ENCODE results near the gene MRPL57. TPM values are rescaled to one million over a fixed set of nuclear protein-coding genes. Genes with fewer than 3 reads are reported as not detected.
"Not testable (repeated sequence)": the region's sequence is repeated elsewhere in the genome, so short reads cannot be mapped to it uniquely, and the experiment has no call there.

MRPL57 gene
- total RNA-seq, 1 donor from 2014 or later: 39.0 TPM

DNA sequence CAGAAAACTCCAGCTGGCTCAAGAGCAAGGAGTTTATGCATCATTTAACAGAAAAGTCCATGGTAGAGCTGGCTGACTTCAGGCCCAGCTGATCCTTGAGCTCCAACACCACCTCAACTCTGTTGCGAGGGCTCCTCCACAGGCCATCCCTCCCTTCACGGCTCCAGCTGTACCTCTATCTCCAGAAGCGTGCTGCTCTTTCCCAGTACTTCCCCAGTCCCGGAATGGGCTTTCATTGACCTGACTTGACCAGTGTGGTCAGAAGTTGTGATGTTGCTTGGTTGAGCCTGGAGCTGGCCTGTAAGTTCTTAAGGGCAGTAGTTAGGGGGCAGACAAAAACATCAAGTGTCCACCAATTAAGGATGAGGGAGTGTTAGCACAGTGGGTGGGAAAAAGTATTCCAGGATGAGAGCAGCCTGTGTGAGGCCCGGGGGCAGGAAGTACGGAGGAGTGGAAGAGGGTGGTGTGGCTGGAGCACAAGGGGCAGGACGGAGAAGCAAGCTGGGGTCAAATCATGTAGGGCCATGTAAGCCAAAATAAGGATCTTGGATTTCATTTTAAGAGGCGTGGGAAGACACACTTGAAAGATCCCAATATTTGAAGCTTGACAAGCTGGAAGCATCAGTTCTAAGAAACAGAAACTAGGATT, 24.1 kb upstream of the MRPL57 start:
- TF ChIP-seq, protein P1, sequence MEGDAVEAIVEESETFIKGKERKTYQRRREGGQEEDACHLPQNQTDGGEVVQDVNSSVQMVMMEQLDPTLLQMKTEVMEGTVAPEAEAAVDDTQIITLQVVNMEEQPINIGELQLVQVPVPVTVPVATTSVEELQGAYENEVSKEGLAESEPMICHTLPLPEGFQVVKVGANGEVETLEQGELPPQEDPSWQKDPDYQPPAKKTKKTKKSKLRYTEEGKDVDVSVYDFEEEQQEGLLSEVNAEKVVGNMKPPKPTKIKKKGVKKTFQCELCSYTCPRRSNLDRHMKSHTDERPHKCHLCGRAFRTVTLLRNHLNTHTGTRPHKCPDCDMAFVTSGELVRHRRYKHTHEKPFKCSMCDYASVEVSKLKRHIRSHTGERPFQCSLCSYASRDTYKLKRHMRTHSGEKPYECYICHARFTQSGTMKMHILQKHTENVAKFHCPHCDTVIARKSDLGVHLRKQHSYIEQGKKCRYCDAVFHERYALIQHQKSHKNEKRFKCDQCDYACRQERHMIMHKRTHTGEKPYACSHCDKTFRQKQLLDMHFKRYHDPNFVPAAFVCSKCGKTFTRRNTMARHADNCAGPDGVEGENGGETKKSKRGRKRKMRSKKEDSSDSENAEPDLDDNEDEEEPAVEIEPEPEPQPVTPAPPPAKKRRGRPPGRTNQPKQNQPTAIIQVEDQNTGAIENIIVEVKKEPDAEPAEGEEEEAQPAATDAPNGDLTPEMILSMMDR (conservative IDR thresholded peaks at IDR 0.05; ENCODE audit: low read depth, low read length): no peak

DNA sequence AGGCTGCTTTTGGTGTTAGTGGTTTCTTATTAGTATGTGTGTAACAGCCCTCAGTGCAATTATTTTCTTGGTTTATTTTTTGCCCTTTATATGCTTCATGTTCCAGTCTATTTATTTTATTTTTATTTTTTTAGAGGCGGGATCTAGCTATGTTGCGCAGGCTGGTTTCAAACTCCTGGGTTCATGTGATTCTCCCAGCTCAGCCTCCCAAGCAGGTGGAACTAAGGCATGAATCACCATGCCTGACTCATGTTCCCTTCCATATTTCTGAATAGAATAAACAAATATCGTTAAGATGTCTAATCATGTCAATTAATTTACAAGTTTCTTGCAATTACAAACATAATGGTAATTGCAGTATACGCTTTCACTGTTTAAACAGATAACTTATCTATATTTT, 11.8 kb upstream of the MRPL57 start:
- H3K4me3 ChIP-seq (ENCODE audit: low read depth, low read length): no peak overlapping the region
- TF ChIP-seq, protein P1 (conservative IDR thresholded peaks at IDR 0.05; ENCODE audit: low read depth, low read length): no peak
- DNase-seq (ENCODE audit: low read depth): no peak

More for the DNA sequence above, 24.1 kb upstream of the MRPL57 start:
- no peak overlapping the region for H3K4me3 ChIP-seq (ENCODE audit: low read depth, low read length)
- no peak for DNase-seq (ENCODE audit: low read depth)

DNA sequence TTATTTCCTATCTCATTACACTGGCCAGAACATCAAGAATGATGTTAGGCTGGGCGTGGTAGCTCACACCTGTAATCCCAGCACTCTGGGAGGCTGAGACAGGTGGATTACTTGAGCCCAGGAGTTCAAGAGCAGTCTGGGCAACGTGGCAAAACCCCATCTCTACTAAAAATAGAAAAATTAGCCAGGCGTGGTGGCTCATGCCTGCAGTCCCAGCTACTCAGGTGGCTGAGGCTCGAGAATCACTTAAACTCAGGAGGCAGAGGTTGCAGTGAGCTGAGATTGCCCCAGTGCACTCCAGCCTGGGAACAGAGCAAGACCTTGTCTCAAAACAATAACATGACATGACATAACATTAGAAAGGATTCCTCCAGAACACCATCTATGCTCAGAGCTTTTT, 10.9 kb upstream of the MRPL57 start:
- DNase-seq (ENCODE audit: low read depth); H3K4me3 ChIP-seq (ENCODE audit: low read depth, low read length): not testable (repeated sequence)

DNA sequence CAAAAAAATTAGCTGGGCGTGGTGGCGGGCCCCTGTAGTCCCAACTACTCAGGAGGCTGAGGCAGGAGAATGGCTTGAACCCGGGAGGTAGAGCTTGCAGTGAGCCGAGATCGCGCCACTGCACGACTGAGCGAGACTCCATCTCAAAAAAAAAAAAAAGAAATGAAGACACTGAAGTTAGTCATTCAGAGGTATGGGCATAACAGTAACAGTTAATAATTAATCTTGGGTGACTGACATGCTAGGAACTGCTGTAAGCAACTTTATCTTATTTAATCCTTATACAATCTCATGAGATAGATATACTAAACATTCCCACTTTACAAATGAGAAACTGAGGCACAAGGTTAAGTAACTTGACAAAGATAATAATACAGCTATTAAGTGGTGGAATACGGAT, 5.0 kb upstream of the MRPL57 start:
- no peak for DNase-seq (ENCODE audit: low read depth)
- TF ChIP-seq, protein P1 (conservative IDR thresholded peaks at IDR 0.05; ENCODE audit: low read depth, low read length): no peak
- H3K4me3 ChIP-seq (ENCODE audit: low read depth, low read length): no peak overlapping the region

DNA sequence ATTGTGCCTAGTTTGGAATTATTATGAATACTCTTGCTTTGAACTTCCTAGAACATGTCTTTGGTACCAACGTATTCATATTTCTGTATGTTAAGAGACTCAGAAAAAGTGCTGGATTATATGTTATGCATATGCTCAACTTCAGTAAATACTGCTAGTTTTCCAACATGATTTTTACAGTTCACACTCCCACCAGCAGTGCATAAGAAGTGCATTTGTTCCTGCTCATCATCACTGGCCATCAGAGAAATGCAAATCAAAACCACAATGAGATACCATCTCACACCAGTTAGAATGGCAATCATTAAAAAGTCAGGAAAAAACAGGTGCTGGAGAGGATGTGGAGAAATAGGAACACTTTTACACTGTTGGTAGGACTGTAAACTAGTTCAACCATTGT, 2.7 kb upstream of the MRPL57 start:
- H3K4me3 ChIP-seq (ENCODE audit: low read depth, low read length); DNase-seq (ENCODE audit: low read depth): not testable (repeated sequence)

DNA sequence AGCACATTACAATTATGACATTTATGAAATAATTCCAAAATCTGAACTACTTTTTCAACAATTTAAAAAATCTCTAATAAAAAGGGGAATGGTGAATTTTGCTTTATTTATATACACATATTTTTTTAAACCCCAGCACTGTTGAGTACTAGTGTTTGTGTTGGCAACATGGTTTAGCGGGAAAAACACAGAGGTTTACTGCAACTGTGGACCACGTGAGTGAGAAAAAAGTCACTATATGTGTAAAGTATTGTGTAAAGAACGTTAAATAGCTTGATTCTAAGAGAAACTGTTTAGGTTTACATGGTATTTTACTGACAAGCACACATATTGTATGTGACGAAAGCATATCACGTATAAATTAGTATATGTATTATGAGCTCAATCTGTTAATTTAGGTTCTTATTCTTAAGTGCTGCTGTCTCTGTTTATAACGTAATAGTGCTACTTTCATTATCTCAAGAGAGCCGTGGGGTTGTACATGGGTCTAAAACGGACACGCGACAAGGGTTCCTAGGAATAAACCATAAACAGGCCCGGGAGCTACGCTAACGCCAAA, 723 bp upstream of the MRPL57 start:
- DNase-seq (ENCODE audit: low read depth): no peak
- peak overlapping the region; percentile 80 for H3K4me3 ChIP-seq (ENCODE audit: low read depth, low read length)
- TF ChIP-seq, protein P1 (conservative IDR thresholded peaks at IDR 0.05; ENCODE audit: low read depth, low read length): no peak

DNA sequence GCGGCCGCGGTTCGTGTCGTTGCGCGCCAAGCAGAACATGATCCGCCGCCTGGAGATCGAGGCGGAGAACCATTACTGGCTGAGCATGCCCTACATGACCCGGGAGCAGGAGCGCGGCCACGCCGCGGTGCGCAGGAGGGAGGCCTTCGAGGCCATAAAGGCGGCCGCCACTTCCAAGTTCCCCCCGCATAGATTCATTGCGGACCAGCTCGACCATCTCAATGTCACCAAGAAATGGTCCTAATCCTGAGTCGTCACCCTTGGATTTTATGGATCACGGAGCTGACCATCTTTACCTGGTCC, 475 bp downstream of the MRPL57 start:
- no peak for DNase-seq (ENCODE audit: low read depth)
- TF ChIP-seq, protein P1 (conservative IDR thresholded peaks at IDR 0.05; ENCODE audit: low read depth, low read length): no peak
- H3K4me3 ChIP-seq (ENCODE audit: low read depth, low read length): peak overlapping the region; percentile 80

DNA sequence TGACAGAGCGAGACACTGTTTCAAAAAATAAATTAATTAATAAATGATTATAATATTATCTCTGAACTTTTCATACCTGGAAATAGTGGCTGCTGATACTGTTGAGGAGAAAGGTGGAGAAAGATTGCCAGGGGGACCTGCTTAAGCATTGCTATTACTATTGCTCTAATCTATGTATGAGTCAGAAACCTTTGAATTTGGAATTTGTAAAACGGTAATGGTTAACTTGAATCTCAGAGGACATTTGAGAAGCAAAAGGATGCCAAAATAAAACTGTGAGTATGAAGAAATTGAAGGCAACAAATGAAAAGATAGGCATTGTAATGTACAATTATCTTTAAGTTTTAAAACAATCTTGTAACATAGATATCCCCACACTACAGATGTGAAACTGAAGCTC, 5.2 kb downstream of the MRPL57 start:
- no peak for DNase-seq (ENCODE audit: low read depth)
- TF ChIP-seq, protein P1 (conservative IDR thresholded peaks at IDR 0.05; ENCODE audit: low read depth, low read length): no peak
- no peak overlapping the region for H3K4me3 ChIP-seq (ENCODE audit: low read depth, low read length)

DNA sequence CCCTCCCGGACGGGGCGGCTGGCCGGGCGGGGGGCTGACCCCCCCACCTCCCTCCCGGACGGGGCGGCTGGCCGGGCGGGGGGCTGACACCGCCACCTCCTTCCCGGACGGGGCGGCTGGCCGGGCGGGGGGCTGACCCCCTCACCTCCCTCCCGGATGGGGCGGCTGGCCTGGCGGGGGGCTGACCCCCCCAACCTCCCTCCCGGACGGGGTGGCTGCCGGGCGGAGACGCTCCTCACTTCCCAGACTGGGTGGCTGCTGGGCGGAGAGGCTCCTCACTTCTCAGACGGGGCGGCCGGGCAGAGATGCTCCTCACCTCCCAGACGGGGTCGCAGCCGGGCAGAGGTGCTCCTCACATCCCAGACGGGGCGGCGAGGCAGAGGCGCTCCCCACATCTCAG, 10.0 kb downstream of the MRPL57 start:
- not testable (repeated sequence) for H3K4me3 ChIP-seq (ENCODE audit: low read depth, low read length); DNase-seq (ENCODE audit: low read depth)

DNA sequence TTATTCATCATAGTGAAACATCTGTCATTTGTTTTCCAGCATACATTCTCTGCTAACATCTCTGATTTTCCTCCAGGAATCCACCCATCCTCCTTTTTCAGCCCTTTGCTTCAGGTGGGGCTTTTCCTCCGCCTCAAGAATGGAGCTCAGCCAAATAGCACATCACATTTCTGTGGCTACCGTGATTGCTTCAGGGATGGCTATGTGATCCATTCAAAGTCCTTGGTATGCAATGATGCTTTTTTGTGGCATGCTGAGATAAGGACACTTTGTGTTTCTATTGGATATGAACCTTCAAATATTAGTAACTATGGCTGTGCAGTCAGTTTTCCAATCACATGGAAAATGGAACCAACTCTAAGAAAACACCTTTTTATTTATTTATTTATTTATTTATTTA, 18.3 kb downstream of the MRPL57 start:
- DNase-seq (ENCODE audit: low read depth); H3K4me3 ChIP-seq (ENCODE audit: low read depth, low read length): not testable (repeated sequence)

DNA sequence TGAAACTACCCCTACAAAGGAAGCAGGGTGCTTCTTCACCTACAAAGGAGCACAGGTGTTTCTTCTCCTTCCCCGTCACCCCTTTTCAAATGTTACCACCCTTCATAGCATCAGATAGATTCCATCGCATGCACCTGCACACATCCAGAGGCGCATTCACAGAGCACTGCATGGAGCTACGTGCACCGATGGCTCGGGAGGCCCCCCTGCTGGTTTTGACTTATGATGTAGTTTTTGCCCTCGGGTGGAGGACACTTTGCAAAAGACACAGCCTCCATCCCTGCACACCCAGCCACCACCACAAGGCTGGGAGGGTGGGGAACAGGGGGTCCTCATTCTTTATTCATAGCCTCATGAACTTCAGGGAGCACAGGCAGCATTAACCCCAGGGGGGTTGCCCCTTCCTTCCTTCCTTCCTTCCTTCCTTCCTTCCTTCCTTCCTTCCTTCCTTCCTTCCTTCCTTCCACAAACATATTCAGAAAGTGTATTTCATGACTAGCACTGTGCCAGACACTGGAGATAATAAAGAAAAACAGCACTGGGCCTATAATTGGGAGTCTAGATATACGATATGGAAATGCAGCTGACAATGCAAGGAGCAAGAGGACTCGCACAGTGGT, 21.3 kb downstream of the MRPL57 start:
- DNase-seq (ENCODE audit: low read depth): not testable (repeated sequence)

DNA sequence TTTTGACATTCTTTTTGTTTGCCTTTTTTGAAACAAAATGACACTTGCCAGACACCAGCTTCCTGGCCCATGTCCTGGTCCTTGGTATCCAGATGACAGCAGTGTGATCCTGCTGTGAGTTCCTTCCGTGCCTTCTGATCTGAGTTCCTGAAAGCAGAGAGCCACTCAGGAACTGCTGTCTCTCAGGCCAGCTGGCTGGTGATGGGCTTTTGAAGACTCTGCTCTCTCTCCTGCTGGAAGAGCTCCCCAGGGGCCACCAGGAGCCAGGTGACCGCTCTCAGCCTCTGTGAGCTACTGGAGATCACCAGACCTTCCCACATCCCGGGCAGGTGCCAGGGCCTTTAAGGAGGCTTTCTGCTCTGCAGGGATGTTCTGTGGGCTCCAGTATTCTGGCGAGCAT, 21.9 kb downstream of the MRPL57 start:
- not testable (repeated sequence) for DNase-seq (ENCODE audit: low read depth); H3K4me3 ChIP-seq (ENCODE audit: low read depth, low read length)

More for the DNA sequence above, 21.3 kb downstream of the MRPL57 start:
- not testable (repeated sequence) for H3K4me3 ChIP-seq (ENCODE audit: low read depth, low read length)

Data from epithelial cell of proximal tubule (primary cell).